Measurements from ENCODE around the gene AARSD1. TPM values are rescaled to one million over a fixed set of nuclear protein-coding genes. Genes with fewer than 3 reads are reported as not detected.
"Not testable (repeated sequence)": the region's sequence is repeated elsewhere in the genome, so short reads cannot be mapped to it uniquely, and the experiment has no call there.

Gene AARSD1
- total RNA-seq, 2 experiments from 2014 or later = 38.7 to 43.1 TPM

GRCh38 chr17:42997984-42998938, 34.0 kb upstream of the AARSD1 start, which contains the start of gene RPL27:
TSS of gene RPL27 (plus strand) at chr17:42998419. CDS start at chr17:42998751, 332 bp downstream.
- H3K27ac Mint-ChIP-seq = peak within 1 kb of the TSS; percentile 98
- peak within 1 kb of the TSS; percentile 98 for H3K4me3 Mint-ChIP-seq
- H3K36me3 Mint-ChIP-seq = peaks cover 39% of the 10 kb centered on the region
- peak; percentile 99 for DNase-seq
- ChIA-PET CTCF (interaction anchor here (0.7 to 3.7 kb wide), 32 partner anchors 9 to 500 kb away, joined by 3 to 29 read pairs (median 4); partner anchors contain the start of genes AARSD1, AOC2, BECN1 and DHX8), POLR2A (interaction anchor here (0.5 to 2.3 kb wide), 27 partner anchors 8 to 781 kb away, joined by 3 to 18 read pairs (median 7); partner anchors contain the start of genes AARSD1, BECN1, BRCA1 and DUSP3)
- no peaks in the 10 kb centered on the region for H3K9me3 Mint-ChIP-seq
- no peaks in the 10 kb centered on the region for H3K27me3 Mint-ChIP-seq
- H3K4me1 Mint-ChIP-seq (ENCODE audit: low read depth) = peaks cover 30% of the 10 kb centered on the region
- intact Hi-C loops (cut with micrococcal nuclease) = loop anchor here (1.0 to 5.0 kb wide), 3 partner anchors 18 to 166 kb away; partner anchors contain the start of genes AARSD1, PSME3, PTGES3L and RUNDC1

- peaks cover 38% of the 10 kb centered on the region for H3K36me3 Mint-ChIP-seq
- intact Hi-C loops (cut with micrococcal nuclease) = loop anchor here (5.0 kb wide), 1 partner anchor 165 kb away; the partner anchor contains the start of gene PSME3
- no peaks in the 10 kb centered on the region for H3K9me3 Mint-ChIP-seq
- peak overlapping the region; percentile 98 for H3K4me3 Mint-ChIP-seq
- CTCF ChIA-PET = interaction anchor here (0.6 to 3.7 kb wide), 28 partner anchors 10 to 486 kb away, joined by 3 to 29 read pairs (median 4); partner anchors contain the start of genes AARSD1, AOC2, BECN1 and DHX8
- peaks cover 30% of the 10 kb centered on the region for H3K4me1 Mint-ChIP-seq (ENCODE audit: low read depth)
- peak overlapping the region; percentile 98 for H3K27ac Mint-ChIP-seq
- DNase-seq = no peak
- POLR2A ChIA-PET = interaction anchor here (0.6 to 2.3 kb wide), 25 partner anchors 9 to 781 kb away, joined by 3 to 18 read pairs (median 7); partner anchors contain the start of genes AARSD1, BECN1, BRCA1 and DUSP3
- H3K27me3 Mint-ChIP-seq = no peaks in the 10 kb centered on the region
Observed at GRCh38 chr17:42997390-42997983, 33.2 kb upstream of the AARSD1 start.

GRCh38 chr17:42993913-42994312, 29.7 kb upstream of the AARSD1 start:
- H3K9me3 Mint-ChIP-seq; DNase-seq; POLR2A ChIA-PET; intact Hi-C loops (cut with micrococcal nuclease); H3K4me3 Mint-ChIP-seq; H3K27me3 Mint-ChIP-seq; CTCF ChIA-PET; H3K27ac Mint-ChIP-seq: not testable (repeated sequence)
- peaks cover 13% of the 10 kb centered on the region for H3K4me1 Mint-ChIP-seq (ENCODE audit: low read depth)
- H3K36me3 Mint-ChIP-seq = peaks cover 38% of the 10 kb centered on the region

- intact Hi-C loops (cut with micrococcal nuclease) = no loop called here
- H3K27me3 Mint-ChIP-seq = no peaks in the 10 kb centered on the region
- H3K27ac Mint-ChIP-seq = no peak overlapping the region
- no peak overlapping the region for H3K4me3 Mint-ChIP-seq
- POLR2A ChIA-PET = interaction anchor here (0.6 kb wide), 1 partner anchor 10 kb away, joined by 4 read pairs; no protein-coding TSS in a partner anchor
- peaks cover 10% of the 10 kb centered on the region for H3K4me1 Mint-ChIP-seq (ENCODE audit: low read depth)
- H3K36me3 Mint-ChIP-seq = peaks cover 35% of the 10 kb centered on the region
- DNase-seq = no peak
- CTCF ChIA-PET = no interaction called here
- H3K9me3 Mint-ChIP-seq = no peaks in the 10 kb centered on the region
Observed at GRCh38 chr17:42992872-42993271, 28.6 kb upstream of the AARSD1 start.

- Mint-ChIP-seq H3K27me3 (no peaks in the 10 kb centered on the region), H3K36me3 (peaks cover 43% of the 10 kb centered on the region), H3K9me3 (no peaks in the 10 kb centered on the region), H3K4me3 (no peak overlapping the region), H3K27ac (no peak overlapping the region), H3K4me1 (ENCODE audit: low read depth) (no peaks in the 10 kb centered on the region)
- POLR2A ChIA-PET = no interaction called here
- intact Hi-C loops (cut with micrococcal nuclease) = no loop called here
- CTCF ChIA-PET = no interaction called here
- no peak for DNase-seq
Observed at GRCh38 chr17:42991471-42991870, 27.2 kb upstream of the AARSD1 start.

GRCh38 chr17:42989726-42990652, 25.7 kb upstream of the AARSD1 start:
- H3K27ac Mint-ChIP-seq = no peak overlapping the region
- no peaks in the 10 kb centered on the region for H3K9me3 Mint-ChIP-seq
- no peaks in the 10 kb centered on the region for H3K27me3 Mint-ChIP-seq
- ChIA-PET CTCF (no interaction called here), POLR2A (no interaction called here)
- H3K4me3 Mint-ChIP-seq = no peak overlapping the region
- DNase-seq = no peak
- intact Hi-C loops (cut with micrococcal nuclease) = no loop called here
- no peaks in the 10 kb centered on the region for H3K4me1 Mint-ChIP-seq (ENCODE audit: low read depth)
- H3K36me3 Mint-ChIP-seq = peaks cover 51% of the 10 kb centered on the region

- no peak for DNase-seq
- H3K27me3 Mint-ChIP-seq = no peaks in the 10 kb centered on the region
- ChIA-PET CTCF (no interaction called here), POLR2A (no interaction called here)
- no peaks in the 10 kb centered on the region for H3K4me1 Mint-ChIP-seq (ENCODE audit: low read depth)
- H3K4me3 Mint-ChIP-seq = no peak overlapping the region
- H3K9me3 Mint-ChIP-seq = no peaks in the 10 kb centered on the region
- H3K36me3 Mint-ChIP-seq = peaks cover 52% of the 10 kb centered on the region
- intact Hi-C loops (cut with micrococcal nuclease) = no loop called here
- no peak overlapping the region for H3K27ac Mint-ChIP-seq
Observed at GRCh38 chr17:42989141-42989540, 24.9 kb upstream of the AARSD1 start.

- H3K4me3 Mint-ChIP-seq = no peak overlapping the region
- H3K36me3 Mint-ChIP-seq = peaks cover 48% of the 10 kb centered on the region
- no peak overlapping the region for H3K27ac Mint-ChIP-seq
- no peak for DNase-seq
- H3K4me1 Mint-ChIP-seq (ENCODE audit: low read depth) = peaks cover 19% of the 10 kb centered on the region
- no peaks in the 10 kb centered on the region for H3K27me3 Mint-ChIP-seq
- POLR2A ChIA-PET = no interaction called here
- intact Hi-C loops (cut with micrococcal nuclease) = no loop called here
- H3K9me3 Mint-ChIP-seq = no peaks in the 10 kb centered on the region
- CTCF ChIA-PET = interaction anchor here (3.3 kb wide), 1 partner anchor 13 kb away, joined by 15 read pairs; the partner anchor contains the start of gene RPL27
Observed at GRCh38 chr17:42985225-42985624, 21.0 kb upstream of the AARSD1 start.

- DNase-seq = no peak
- Mint-ChIP-seq H3K9me3 (no peaks in the 10 kb centered on the region), H3K27me3 (no peaks in the 10 kb centered on the region), H3K36me3 (peaks cover 29% of the 10 kb centered on the region), H3K4me3 (no peak overlapping the region), H3K27ac (no peak overlapping the region), H3K4me1 (ENCODE audit: low read depth) (peaks cover 28% of the 10 kb centered on the region)
- ChIA-PET POLR2A (no interaction called here), CTCF (interaction anchor here (0.6 kb wide), 1 partner anchor 17 kb away, joined by 5 read pairs; no protein-coding TSS in a partner anchor)
- intact Hi-C loops (cut with micrococcal nuclease) = loop anchor here (5.0 kb wide), 1 partner anchor 135 kb away; no protein-coding TSS in a partner anchor
Observed at GRCh38 chr17:42982266-42982665, 18.0 kb upstream of the AARSD1 start.

- intact Hi-C loops (cut with micrococcal nuclease) = loop anchor here (1.0 to 5.0 kb wide), 3 partner anchors 17 to 134 kb away; partner anchors contain the start of genes AARSD1 and RPL27
- no peaks in the 10 kb centered on the region for H3K9me3 Mint-ChIP-seq
- peak overlapping the region; percentile 87 for H3K27ac Mint-ChIP-seq
- H3K36me3 Mint-ChIP-seq = peaks cover 23% of the 10 kb centered on the region
- peak; percentile 86 for DNase-seq
- H3K27me3 Mint-ChIP-seq = no peaks in the 10 kb centered on the region
- H3K4me1 Mint-ChIP-seq (ENCODE audit: low read depth) = peaks cover 28% of the 10 kb centered on the region
- CTCF ChIA-PET = interaction anchor here (1.8 kb wide), 1 partner anchor 17 kb away, joined by 17 read pairs; the partner anchor contains the start of gene RPL27
- peak overlapping the region; percentile 99 for H3K4me3 Mint-ChIP-seq
- POLR2A ChIA-PET = interaction anchor here (0.6 to 0.7 kb wide), 2 partner anchors 17 to 135 kb away, joined by 3 read pairs; no protein-coding TSS in a partner anchor
Observed at GRCh38 chr17:42980766-42981397, 16.6 kb upstream of the AARSD1 start.

Measured in activated CD4-positive, alpha-beta memory T cell treated with anti-CD3 and anti-CD28 coated beads for 36 hours (primary cell).